IMR-90 (cell line): ENCODE data around the gene PBOV1. TPM values are rescaled to one million over a fixed set of nuclear protein-coding genes. Genes with fewer than 3 reads are reported as not detected.

Experiments used
- ATAC-seq: fragments of 200-7000 bp; cut with Tn5 transposase; 2 replicates; pipeline ENCODE4 v1.9.1; 2020; ENCODE audit warnings: low read depth, mild to moderate bottlenecking, moderate library complexity
- BruUV-seq: library from RNA; stranded (reverse); fragments of 400-500 nt; replicated peaks from 2 replicates; lab custom pipeline; 2021; lab: Mats Ljungman, UMichigan
- CTCF ChIA-PET: fragments of 300-600 bp; formaldehyde crosslinking; extraction: SDS; loops from one replicate; lab custom pipeline; 2021; ENCODE audit warnings: antibody characterized with exemption; lab: Yijun Ruan, JAX
- POLR2A ChIA-PET: fragments of 300-600 bp; sonication (Branson Sonifier 250); formaldehyde crosslinking; loops from one replicate; lab custom pipeline; 2022; ENCODE audit warnings: antibody characterized with exemption; ENCODE audit not compliant: unreplicated experiment; lab: Charles Lee
- DNase-seq: peaks from one replicate; pipeline ENCODE4 v3.0.0; 2013
- H2AFZ ChIP-seq: replicated peaks from 2 replicates; pipeline ENCODE3; 2013; ENCODE audit warnings: low read length, mild to moderate bottlenecking; ENCODE audit not compliant: poor library complexity
- H2AK5ac ChIP-seq: 2 replicates; pipeline ENCODE4 v1.6.1; 2013; ENCODE audit warnings: low read depth, low read length, inconsistent platforms
- H2AK9ac ChIP-seq: replicated peaks from 2 replicates; pipeline ENCODE3; 2013; ENCODE audit warnings: mild to moderate bottlenecking, low read depth, low read length, moderate library complexity; ENCODE audit not compliant: poor library complexity
- H2BK120ac ChIP-seq: 2 replicates; pipeline ENCODE4 v1.6.1; 2013; ENCODE audit warnings: low read depth, low read length, inconsistent platforms
- H2BK15ac ChIP-seq: 3 replicates; pipeline ENCODE4 v1.6.1; 2013; ENCODE audit warnings: low read depth, low read length, inconsistent platforms
- H2BK20ac ChIP-seq: 2 replicates; pipeline ENCODE4 v1.6.1; 2013; ENCODE audit warnings: low read depth, mild to moderate bottlenecking, inconsistent platforms, low read length, moderate library complexity
- H2BK5ac ChIP-seq: 2 replicates; pipeline ENCODE4 v1.6.1; 2013; ENCODE audit warnings: mild to moderate bottlenecking, low read depth, low read length, inconsistent platforms; ENCODE audit not compliant: poor library complexity, severe bottlenecking
- H3K14ac ChIP-seq: replicated peaks from 2 replicates; pipeline ENCODE4 v1.6.1; 2013; ENCODE audit warnings: low read depth, low read length, inconsistent platforms
- H3K18ac ChIP-seq: 2 replicates; pipeline ENCODE4 v1.6.1; 2013; ENCODE audit warnings: low read depth, low read length, control low read depth
- H3K23ac ChIP-seq: 2 replicates; pipeline ENCODE4 v1.6.1; 2013; ENCODE audit warnings: low read depth, low read length, inconsistent platforms
- H3K27ac ChIP-seq: 2 replicates; pipeline ENCODE4 v1.5.1; 2013; ENCODE audit warnings: mild to moderate bottlenecking, control low read depth, low read length; ENCODE audit not compliant: insufficient read depth
- H3K27me3 ChIP-seq: 2 replicates; pipeline ENCODE4 v1.6.1; 2013; ENCODE audit warnings: low read length; ENCODE audit not compliant: control insufficient read depth, insufficient read depth
- H3K36me3 ChIP-seq: 2 replicates; pipeline ENCODE4 v1.6.1; 2013; ENCODE audit warnings: low read length, mixed read lengths; ENCODE audit not compliant: control insufficient read depth, insufficient read depth
- H3K4ac ChIP-seq: 2 replicates; pipeline ENCODE4 v1.6.1; 2013; ENCODE audit warnings: low read depth, low read length, inconsistent platforms
- H3K4me1 ChIP-seq: 2 replicates; pipeline ENCODE4 v1.6.1; 2013; ENCODE audit warnings: low read length, mixed read lengths; ENCODE audit not compliant: control insufficient read depth, insufficient read depth
- H3K4me2 ChIP-seq: 2 replicates; pipeline ENCODE4 v1.6.1; 2013; ENCODE audit warnings: low read depth, mild to moderate bottlenecking, control low read depth, low read length, moderate library complexity
- H3K4me3 ChIP-seq: 2 replicates; pipeline ENCODE4 v1.5.1; 2013; ENCODE audit warnings: low read depth, mild to moderate bottlenecking, control low read depth, low read length, moderate library complexity; ENCODE audit not compliant: insufficient read depth
- H3K56ac ChIP-seq: 2 replicates; pipeline ENCODE4 v1.6.1; 2013; ENCODE audit warnings: low read length, inconsistent platforms; ENCODE audit not compliant: insufficient read depth; ENCODE audit errors: extremely low read depth
- H3K79me1 ChIP-seq, 2 experiments: 2 replicates each; pipeline ENCODE4 v1.6.1; 2013; ENCODE audit warnings: low read length in 2 of 2, inconsistent platforms in 1 of 2, low read depth in 1 of 2
- H3K9ac ChIP-seq: 2 replicates; pipeline ENCODE4 v1.6.1; 2013; ENCODE audit warnings: low read depth, low read length, control low read depth
- H3K9me1 ChIP-seq: 2 replicates; pipeline ENCODE4 v1.6.1; 2013; ENCODE audit warnings: low read length, inconsistent platforms; ENCODE audit not compliant: insufficient read depth
- H3K9me3 ChIP-seq: 2 replicates; pipeline ENCODE4 v1.6.1; 2013; ENCODE audit warnings: low read length; ENCODE audit not compliant: control insufficient read depth, insufficient read depth
- H4K20me1 ChIP-seq: 2 replicates; pipeline ENCODE4 v1.6.1; 2013; ENCODE audit warnings: low read length, inconsistent platforms; ENCODE audit not compliant: insufficient read depth
- H4K5ac ChIP-seq: 2 replicates; pipeline ENCODE4 v1.6.1; 2013; ENCODE audit warnings: mild to moderate bottlenecking, low read depth, low read length, control low read depth
- H4K8ac ChIP-seq, 2 experiments: 2 replicates each; pipeline ENCODE4 v1.6.1; 2013; ENCODE audit warnings: low read depth in 2 of 2, low read length in 2 of 2, control low read depth in 1 of 2, inconsistent platforms in 1 of 2
- H4K91ac ChIP-seq: 2 replicates; pipeline ENCODE4 v1.6.1; 2013; ENCODE audit warnings: low read depth, low read length, inconsistent platforms; ENCODE audit not compliant: insufficient read depth
- CEBPB ChIP-seq: IDR thresholded peaks from 2 replicates; pipeline ENCODE4 v1.6.1; 2012; ENCODE audit warnings: low read depth, low read length, improper control_type of control experiment
- CHD1 ChIP-seq: IDR thresholded peaks from 2 replicates; pipeline ENCODE4 v1.6.1; 2012; ENCODE audit warnings: low read depth, low read length, improper control_type of control experiment
- CTCF ChIP-seq: conservative IDR thresholded peaks from 2 replicates; pipeline ENCODE4 v1.5.1; 2012; ENCODE audit warnings: mild to moderate bottlenecking, low read depth, low read length, improper control_type of control experiment
- ELK1 ChIP-seq: fragments of 150-350 bp; IDR thresholded peaks from 2 replicates; pipeline ENCODE4 v1.6.1; 2016; ENCODE audit warnings: low read depth, mild to moderate bottlenecking, low read length, moderate library complexity, borderline replicate concordance
- FOS ChIP-seq: fragments of 150-350 bp; IDR thresholded peaks from 2 replicates; pipeline ENCODE4 v1.6.1; 2016; ENCODE audit warnings: low read depth, low read length
- MAFK ChIP-seq: IDR thresholded peaks from 2 replicates; pipeline ENCODE4 v1.6.1; 2012; ENCODE audit warnings: low read depth, low read length, improper control_type of control experiment
- MAZ ChIP-seq: IDR thresholded peaks from 2 replicates; pipeline ENCODE4 v1.6.1; 2012; ENCODE audit warnings: low read depth, mild to moderate bottlenecking, low read length, improper control_type of control experiment, moderate library complexity, borderline replicate concordance
- MXI1 ChIP-seq: IDR thresholded peaks from 2 replicates; pipeline ENCODE4 v1.6.1; 2012; ENCODE audit warnings: low read depth, mild to moderate bottlenecking, low read length, moderate library complexity, borderline replicate concordance
- NFE2L2 ChIP-seq: fragments of 150-350 bp; IDR thresholded peaks from 2 replicates; pipeline ENCODE4 v1.6.1; 2016; ENCODE audit warnings: low read depth, mild to moderate bottlenecking, low read length
- POLR2A ChIP-seq: IDR thresholded peaks from 2 replicates; pipeline ENCODE4 v1.6.1; 2012; ENCODE audit warnings: mild to moderate bottlenecking, low read depth, low read length
- RAD21 ChIP-seq: IDR thresholded peaks from 2 replicates; pipeline ENCODE4 v1.6.1; 2012; ENCODE audit warnings: low read length, improper control_type of control experiment
- RCOR1 ChIP-seq: IDR thresholded peaks from 2 replicates; pipeline ENCODE4 v1.6.1; 2012; ENCODE audit warnings: mild to moderate bottlenecking, low read length, improper control_type of control experiment; ENCODE audit not compliant: insufficient replicate concordance
- RFX5 ChIP-seq: IDR thresholded peaks from 2 replicates; pipeline ENCODE4 v1.8.0; 2012; ENCODE audit warnings: low read depth, mild to moderate bottlenecking, low read length, moderate library complexity
- USF2 ChIP-seq: fragments of 150-350 bp; IDR thresholded peaks from 2 replicates; pipeline ENCODE4 v1.6.1; 2017; ENCODE audit warnings: mild to moderate bottlenecking, antibody characterized with exemption, low read length, low read depth
- WGBS, 2 experiments: methylation state at CpG; one replicate each; pipeline versions ENCODE4 v1.1.5 to v1.1.7; 2013; ENCODE audit warnings: missing lambda C conversion rate in 2 of 2; ENCODE audit not compliant: insufficient read length in 1 of 2; ENCODE audit errors: extremely low coverage in 2 of 2; 5-methylcytosine and 5-hydroxymethylcytosine counted together
- dilution Hi-C: fragments of 300-500 bp; cut with HindIII; formaldehyde crosslinking; loops from one replicate; pipeline ENCODE4 v1.14.3; 2018; ENCODE audit warnings: low sequenced_read_pairs; ENCODE audit not compliant: unreplicated experiment
- in situ Hi-C: fragments of 300-500 bp; cut with MboI; formaldehyde crosslinking; loops from 3 replicates; pipeline ENCODE4 v1.14.3; 2019; ENCODE audit warnings: low sequenced_read_pairs, inconsistent platforms, mixed read lengths
- intact Hi-C: fragments of 100-400 bp; cut with micrococcal nuclease; formaldehyde crosslinking; loops from 2 replicates; pipeline ENCODE4 v1.10.0; 2022
- polyA plus RNA-seq, 3 experiments: library from polyadenylated mRNA; depleted of rRNA; stranded (reverse); fragments of >200 nt; gene quantifications; 2 replicates each; pipeline ENCODE4 v1.2.3, GENCODE V29; 2012; ENCODE audit warnings: low replicate concordance in 1 of 3
- total RNA-seq: library from RNA; depleted of rRNA; stranded (reverse); fragments of >200 nt; gene quantifications from 2 replicates; pipeline ENCODE4 v1.2.3, GENCODE V29; 2012

The PBOV1 gene
- total and polyA plus RNA-seq, 2 of the 4 experiments (the other 2 are of a cell fraction), result not detected

- DNase-seq, result no peak
- Histone ChIP-seq H3K14ac (no peak overlapping the region), H3K9me3 (no peaks in the 10 kb centered on the region), H3K36me3 (no peaks in the 10 kb centered on the region), H2BK20ac (no peak overlapping the region), H3K4me3 (no peak overlapping the region), H2AK5ac (no peak overlapping the region), H3K56ac (no peak overlapping the region), H4K91ac (no peak overlapping the region), H2BK120ac (no peak overlapping the region), H2BK15ac (no peak overlapping the region), H2BK5ac (peak overlapping the region; percentile 70), H2AK9ac (no peak overlapping the region), H3K4me2 (no peak overlapping the region), H3K9me1 (no peaks in the 10 kb centered on the region), H3K27ac (no peak overlapping the region), H3K27me3 (peaks cover 7% of the 10 kb centered on the region), H3K4ac (no peak overlapping the region), H3K18ac (no peak overlapping the region), H3K79me1 (no peaks in the 10 kb centered on the region), H3K23ac (no peak overlapping the region), H4K8ac (no peak overlapping the region), H4K20me1 (no peaks in the 10 kb centered on the region), H4K5ac (no peak overlapping the region), H3K9ac (no peak overlapping the region), H3K4me1 (no peaks in the 10 kb centered on the region), H2AFZ (no peak overlapping the region)
- dilution Hi-C loops (no loop called here), intact Hi-C loops (no loop called here), in situ Hi-C loops (no loop called here)
- no TSS peak for BruUV-seq
- no peak for ATAC-seq
- 34% methylated on average over 2 of the region's 7 CpGs; no CpG with 5 or more reads in 1 of the 2 experiments for WGBS, 2 experiments
- CTCF ChIA-PET, result no interaction called here
- POLR2A ChIA-PET, result no interaction called here
- TF ChIP-seq RAD21, result no peak
- TF ChIP-seq NFE2L2, result no peak
- TF ChIP-seq MXI1, result no peak
- TF ChIP-seq CHD1, result no peak
- TF ChIP-seq ELK1, result no peak
- no peak for TF ChIP-seq RFX5
- TF ChIP-seq CEBPB, result no peak
- no peak for TF ChIP-seq MAFK
- TF ChIP-seq FOS, result no peak
- TF ChIP-seq MAZ, result no peak
- no peak for TF ChIP-seq CTCF
- TF ChIP-seq USF2, result no peak
- TF ChIP-seq RCOR1, result no peak
- no peak for TF ChIP-seq POLR2A
Measured at GRCh38 chr6:138215093-138215782, 3.1 kb downstream of the PBOV1 start.
